RPMI7951 (cell line): Measurements from ENCODE around the gene ROPN1L. TPM values are rescaled to one million over a fixed set of nuclear protein-coding genes. Genes with fewer than 3 reads are reported as not detected.
"Not testable (repeated sequence)": the region's sequence is repeated elsewhere in the genome, so short reads cannot be mapped to it uniquely, and the experiment has no call there.

Experiments
- DNase-seq: peaks from one replicate; pipeline ENCODE4 v3.0.0-alpha.2; 2012; ENCODE audit warnings: low read depth
- total RNA-seq: library from RNA; depleted of rRNA; stranded (reverse); fragments of >200 nt; shearing (Covaris generic); gene quantifications from 2 replicates; pipeline ENCODE4 v1.2.3, GENCODE V29; 2014; rRNA removed

Gene ROPN1L
- total RNA-seq, 1 experiment from 2014 or later = 0.84 TPM

DNA sequence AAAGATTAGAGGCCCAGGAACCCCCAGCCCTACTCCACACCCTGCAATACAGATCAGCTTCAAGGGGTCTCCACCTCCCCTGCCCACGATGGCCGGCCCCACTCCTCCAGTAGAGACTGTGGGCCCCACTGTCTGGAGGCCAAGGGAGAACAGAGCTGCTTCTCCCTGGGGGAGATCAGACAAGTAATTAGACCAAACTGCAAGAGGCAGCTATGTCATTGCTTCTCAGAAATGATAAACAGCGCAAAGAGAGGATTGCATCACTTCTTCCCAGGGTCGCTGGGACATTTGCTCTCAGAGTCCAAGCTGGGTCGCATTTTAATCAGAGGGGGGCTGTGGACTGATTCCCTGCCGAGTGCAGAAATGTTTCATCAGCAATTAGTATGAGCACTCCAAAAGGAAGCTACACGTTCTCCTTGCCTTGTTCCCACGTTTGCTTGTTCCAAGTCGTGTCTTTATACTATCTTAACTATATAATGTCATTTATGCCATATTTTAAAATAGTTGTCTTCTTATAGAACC, 59.9 kb downstream of the ROPN1L start:
- DNase-seq = no peak

DNA sequence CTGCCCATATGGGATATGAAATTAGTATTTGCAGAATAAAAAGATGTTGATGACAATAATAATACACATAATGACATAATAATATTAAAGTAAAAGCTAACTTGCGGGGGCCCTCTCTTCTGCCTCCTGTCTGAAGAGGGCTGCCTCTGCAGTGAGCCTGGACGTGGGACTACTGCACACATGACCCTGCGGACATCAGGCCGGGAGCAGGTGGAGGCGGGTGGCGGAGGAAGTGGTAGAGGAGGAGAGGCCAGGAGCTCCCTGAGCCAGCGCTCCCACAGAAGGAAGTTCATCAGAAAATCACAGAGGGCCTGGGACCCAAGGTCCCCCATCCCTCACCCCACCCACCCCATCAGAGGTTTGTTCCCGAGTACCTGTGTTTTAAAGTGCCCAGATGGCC, 60.5 kb downstream of the ROPN1L start:
- no peak for DNase-seq

DNA sequence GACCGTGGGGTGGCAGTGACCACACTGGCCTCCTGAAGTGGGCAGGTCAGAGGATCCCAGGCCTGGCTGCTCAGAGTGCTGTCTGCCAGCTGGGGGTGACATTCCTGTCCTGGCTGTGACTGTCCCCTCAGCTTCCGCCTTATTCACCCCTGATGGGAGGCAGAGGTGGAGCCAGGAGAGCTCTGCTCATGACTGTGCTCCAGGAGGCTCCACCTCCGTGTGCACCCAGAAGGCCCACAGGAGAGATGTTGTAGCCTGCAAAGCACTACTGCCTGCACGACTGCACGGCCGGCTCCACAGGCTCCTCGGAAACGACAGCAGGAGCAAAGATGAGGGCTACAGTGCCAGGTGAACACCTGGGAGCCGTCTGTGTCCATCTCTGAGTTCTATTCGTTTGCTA, 60.9 kb downstream of the ROPN1L start:
- DNase-seq = no peak

DNA sequence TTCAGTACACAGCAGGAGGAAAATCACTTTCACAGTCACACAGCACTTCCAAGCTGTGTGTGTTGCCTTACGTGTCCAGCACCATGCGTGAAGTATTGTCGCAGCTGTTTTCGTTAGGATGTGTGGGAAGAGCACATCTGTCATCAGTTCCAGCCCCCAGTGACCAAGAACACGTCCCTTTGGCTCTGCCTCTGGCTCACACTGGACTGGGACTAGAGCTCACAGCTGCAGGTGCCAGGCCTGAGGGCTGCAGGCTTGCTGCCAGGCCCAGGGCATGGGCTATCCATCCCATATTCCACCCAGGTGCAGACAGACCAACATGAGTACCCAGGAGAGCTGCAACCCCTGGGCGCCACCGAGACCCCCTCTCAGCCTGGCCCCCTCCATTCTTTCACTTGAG, 61.6 kb downstream of the ROPN1L start:
- no peak for DNase-seq

DNA sequence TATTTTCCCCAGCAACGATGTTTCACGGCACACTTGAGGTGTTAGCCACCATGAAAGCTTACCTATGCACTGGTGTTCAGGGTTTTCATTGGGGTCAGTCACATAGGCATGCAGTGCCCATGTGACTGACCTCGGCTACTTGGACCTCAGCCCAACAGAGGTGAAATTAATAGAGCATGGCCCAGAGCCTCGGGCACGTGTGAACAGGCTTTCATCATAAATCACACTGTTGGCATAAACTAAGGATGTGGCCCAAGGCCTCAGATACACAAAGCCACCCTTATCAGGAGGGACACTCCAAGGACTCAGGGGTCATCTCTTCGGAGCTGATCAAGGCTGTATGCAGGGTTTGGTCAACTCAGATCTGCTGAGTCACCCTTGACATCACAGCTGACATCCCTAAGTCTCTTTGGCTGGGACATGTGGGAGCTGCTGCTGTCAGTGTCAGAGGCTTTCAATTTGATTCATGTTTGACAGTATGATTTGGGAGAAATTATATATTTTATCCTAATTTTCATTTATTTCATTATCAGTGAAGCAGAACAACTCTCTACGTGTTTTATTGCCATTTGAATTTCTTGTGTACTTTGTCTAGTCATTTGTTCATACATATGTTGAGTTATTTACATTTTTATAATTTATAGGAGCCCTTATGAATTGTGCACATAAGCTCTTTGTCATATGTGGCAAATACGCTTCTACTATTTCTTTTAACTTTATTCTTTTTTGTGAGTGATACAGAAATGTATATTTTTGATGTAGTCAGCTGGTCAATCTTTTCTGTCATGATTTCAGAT, 62.5 kb downstream of the ROPN1L start:
- DNase-seq = no peak

DNA sequence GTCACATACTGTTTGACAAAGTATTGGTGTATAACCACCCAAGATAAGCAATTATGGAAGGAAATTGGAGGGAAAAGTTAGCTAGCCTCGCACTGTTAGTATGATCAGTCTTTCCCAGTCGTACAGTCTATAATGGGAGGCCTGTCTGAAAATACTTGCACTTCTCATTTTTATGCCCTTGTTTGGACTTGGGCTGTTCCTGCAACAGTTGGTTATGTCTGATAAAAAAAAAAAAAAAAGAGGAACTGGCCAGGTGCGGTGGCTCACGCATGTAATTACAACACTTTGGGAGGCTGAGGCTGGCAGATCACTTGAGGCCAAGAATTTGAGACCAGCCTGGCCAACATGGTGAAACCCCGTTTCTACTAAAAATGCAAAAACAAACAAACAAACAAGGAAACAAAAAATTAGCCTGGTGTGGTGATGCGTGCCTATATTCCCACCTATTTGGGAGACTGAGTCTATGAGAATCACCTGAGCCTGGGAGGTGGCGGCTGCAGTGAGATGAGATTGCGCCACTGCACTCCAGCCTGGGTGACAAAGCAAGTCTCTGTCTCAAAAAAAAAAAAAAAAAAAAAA, 63.9 kb downstream of the ROPN1L start:
- no peak for DNase-seq

DNA sequence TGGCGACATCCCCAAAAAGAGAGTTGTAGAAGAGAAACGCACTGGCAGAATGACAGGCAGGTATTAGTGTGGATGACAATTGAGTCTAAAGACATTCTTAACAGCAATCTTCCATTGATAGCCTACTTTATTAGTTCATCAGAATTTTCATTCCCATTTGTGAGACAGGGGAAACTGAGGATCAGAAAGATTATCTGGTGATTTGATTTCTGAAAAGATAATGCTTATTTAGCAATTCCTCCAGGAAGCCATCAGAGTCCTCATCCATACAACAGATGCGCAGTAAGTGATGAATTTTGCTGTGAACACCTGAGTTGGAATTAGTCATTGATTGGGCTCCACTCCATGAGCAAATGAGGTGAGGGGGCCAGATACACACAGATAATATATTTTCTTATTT, 64.9 kb downstream of the ROPN1L start:
- no peak for DNase-seq

DNA sequence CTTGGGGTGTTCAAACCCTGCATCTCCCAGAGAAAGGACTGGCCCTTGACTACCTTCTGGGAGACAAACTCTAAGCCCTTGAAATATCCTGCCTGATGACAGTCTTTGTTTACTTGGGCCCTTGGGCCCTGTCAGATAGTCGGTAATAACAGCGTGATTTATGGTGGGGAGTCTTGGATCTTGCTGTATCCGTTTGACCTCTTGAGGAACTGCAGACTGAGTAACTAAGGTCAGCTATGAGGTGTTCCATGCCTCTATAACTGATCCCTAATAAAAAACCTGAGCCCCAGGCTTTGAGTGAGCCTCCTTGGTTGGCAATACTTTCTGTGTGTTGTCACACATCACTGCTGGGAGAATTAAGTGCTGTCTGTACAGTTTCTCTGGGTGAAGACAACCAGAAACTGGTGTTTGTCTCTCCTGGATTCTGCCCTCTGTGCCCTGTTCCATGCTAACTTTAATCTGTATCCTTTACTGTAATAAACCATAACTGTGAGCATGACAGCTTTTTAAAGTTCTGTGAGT, 66.0 kb downstream of the ROPN1L start:
- DNase-seq = peak; percentile 65

DNA sequence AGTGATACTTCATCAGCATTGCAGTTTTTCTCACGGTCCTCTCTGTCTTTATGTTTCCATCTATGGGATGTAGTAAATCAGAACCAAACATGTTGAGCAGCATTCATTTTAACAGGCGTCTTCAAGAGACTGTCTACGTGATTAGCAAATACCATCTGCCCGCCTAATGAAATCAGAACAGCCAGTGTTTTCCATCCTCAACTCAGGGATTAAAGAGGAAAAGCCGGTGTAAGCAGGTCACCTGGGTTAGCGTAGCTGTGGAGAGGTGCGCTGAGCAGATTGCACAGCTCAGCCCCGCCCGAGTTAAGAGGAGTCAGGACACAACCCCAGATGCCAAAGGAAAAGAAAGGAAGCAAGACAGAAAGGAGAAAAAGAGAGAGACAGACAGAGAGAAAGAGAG, 67.9 kb downstream of the ROPN1L start:
- no peak for DNase-seq

DNA sequence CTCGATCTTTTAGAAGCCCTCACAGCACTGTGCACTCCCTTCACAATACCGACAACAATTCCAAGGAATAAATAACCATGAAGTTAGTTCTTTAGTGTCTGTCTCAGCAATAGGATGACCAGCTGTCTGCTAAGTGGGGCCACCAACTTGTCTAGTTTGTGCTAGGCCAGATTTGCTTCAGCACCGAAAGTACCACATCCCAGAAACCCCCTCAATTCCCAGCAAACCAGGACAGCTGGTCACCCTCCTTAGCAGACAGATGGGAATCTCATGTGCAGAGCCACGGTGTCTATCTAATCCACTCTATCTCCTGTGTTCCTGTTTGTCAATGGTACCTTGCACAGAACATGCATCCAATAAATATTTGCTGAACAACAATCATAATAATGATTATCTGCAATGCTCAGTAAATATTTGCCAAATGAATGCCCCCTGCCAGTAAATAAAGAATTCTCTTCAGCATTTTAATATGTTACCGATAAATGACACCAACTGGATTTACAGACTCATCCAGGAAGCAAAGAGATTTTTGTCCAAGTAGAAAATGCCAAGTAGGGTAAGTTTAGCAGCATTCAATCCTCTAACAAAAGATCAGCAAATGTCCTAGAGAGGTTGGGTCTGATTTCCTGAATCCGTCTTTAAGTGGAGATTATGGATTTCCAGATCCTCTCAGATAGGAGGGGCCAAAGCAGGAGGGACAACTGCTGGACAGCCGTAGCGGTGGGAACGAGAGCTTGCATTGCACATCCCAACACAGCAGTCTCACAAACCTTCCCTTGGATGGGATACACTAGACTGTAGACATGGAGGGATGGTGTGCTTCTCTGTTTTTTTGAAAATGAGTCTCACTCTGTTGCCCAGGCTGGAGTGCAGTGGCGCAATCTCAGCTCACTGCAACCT, 70.3 kb downstream of the ROPN1L start:
- DNase-seq = no peak

DNA sequence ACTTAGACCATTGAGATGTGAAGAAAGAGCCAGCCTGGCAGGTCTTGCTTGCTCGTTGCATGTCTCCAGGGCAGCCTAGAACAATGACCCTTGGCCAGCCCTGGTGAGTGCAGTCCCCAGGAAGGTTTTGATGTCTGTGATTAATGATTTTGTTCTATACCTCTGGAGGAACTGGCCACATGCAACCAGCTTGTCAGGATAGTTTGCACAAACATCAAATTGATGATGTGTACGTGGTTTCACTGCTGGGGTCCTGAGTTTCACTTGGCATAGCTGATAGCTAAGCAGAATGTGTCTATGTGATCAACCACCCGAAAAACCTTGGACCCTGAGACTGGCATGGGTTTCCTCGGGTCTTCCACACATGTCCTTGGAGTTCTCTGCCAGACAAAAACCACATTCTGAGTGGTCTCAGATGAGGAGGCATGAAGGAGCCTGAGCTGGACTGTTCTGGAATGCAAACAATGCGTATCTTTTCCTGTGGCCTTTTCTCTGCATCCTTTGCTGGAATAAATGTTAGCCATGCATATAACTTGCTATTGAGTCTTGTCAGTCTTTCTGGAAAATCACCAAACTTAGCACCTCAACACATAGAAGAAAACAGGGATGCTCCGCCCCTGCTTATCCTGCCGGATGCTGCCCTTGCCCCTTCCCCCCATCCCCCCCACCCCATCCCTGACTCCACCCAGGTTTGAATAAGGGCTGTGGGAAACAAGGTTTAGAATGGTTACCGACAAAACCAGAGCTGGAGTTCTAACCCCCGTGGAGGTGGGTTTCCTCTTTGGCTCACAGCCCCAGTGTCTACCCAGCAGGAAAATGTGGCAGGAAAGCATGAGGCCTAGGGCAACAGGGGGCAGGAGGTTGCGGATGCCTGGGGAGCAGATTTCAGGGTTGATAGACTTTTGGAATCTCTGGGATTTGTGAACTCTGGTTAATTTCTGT, 72.1 kb downstream of the ROPN1L start:
- DNase-seq = peak; percentile 90

DNA sequence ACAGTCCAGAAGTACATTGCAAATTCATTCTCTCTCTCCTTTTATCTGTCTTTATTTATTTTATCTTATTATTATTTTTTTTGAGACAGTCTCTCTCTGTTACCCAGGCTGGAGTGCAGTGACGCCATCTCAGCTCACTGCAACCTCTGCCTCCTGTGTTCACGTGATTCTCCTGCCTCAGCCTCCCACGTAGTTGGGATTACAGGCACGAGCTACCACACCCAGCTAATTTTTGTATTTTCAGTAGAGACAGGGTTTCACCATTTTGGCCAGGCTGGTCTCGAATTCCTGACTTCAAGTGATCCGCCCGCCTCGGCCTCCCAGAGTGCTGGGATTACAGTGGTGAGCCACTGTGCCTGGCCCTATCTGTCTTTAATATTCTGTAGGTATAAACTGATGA, 72.9 kb downstream of the ROPN1L start:
- DNase-seq = not testable (repeated sequence)

Other genes starting within 250 kb of the ROPN1L start
- gene ATPSCKMT, start 192.0 kb upstream of the ROPN1L start, total RNA-seq = 26.3 and 29.6 TPM in 2 replicates
- 555 and 627 TPM in 2 replicates for gene CCT5, start 191.6 kb upstream of the ROPN1L start, total RNA-seq
- 4.0 and 4.1 TPM in 2 replicates for gene CMBL, start 134.0 kb upstream of the ROPN1L start, total RNA-seq
- 18.7 and 22.3 TPM in 2 replicates for gene MARCHF6, start 88.2 kb upstream of the ROPN1L start, total RNA-seq
- 0.36 and 0.59 TPM in 2 replicates for gene ANKRD33B, start 122.2 kb downstream of the ROPN1L start, total RNA-seq